OCI-LY7 (cell line): ENCODE data around the gene SLC2A4. TPM values are rescaled to one million over a fixed set of nuclear protein-coding genes. Genes with fewer than 3 reads are reported as not detected.

ENCODE experiments used
- BruUV-seq: library from RNA; stranded (reverse); fragments of 400-500 nt; replicated peaks from 2 replicates; lab custom pipeline; 2021; lab: Mats Ljungman, UMichigan
- CTCF ChIA-PET: fragments of 300-600 bp; sonication (Branson Sonifier 250); formaldehyde crosslinking; loops from one replicate; lab custom pipeline; 2022; ENCODE audit warnings: antibody characterized with exemption; ENCODE audit not compliant: unreplicated experiment; lab: Charles Lee
- POLR2A ChIA-PET: fragments of 300-600 bp; sonication (Branson Sonifier 250); formaldehyde crosslinking; loops from one replicate; lab custom pipeline; 2022; ENCODE audit warnings: antibody characterized with exemption; lab: Charles Lee
- DNase-seq: peaks from one replicate; pipeline ENCODE4 v3.0.0-alpha.2; 2015; ENCODE audit warnings: low spot score
- H2AFZ ChIP-seq: fragments of 200-600 bp; sonication (generic), shearing (Covaris generic); 2 replicates; pipeline ENCODE4 v1.6.1; 2014; ENCODE audit warnings: mild to moderate bottlenecking, antibody characterized with exemption, low read length, moderate library complexity
- H3K27ac ChIP-seq: fragments of 200-600 bp; sonication (generic); 2 replicates; pipeline ENCODE4 v1.5.1; 2014; ENCODE audit warnings: mixed run types, low read depth, mild to moderate bottlenecking, moderate library complexity, low read length, inconsistent platforms; ENCODE audit not compliant: poor library complexity, severe bottlenecking
- H3K36me3 ChIP-seq: fragments of 200-600 bp; sonication (generic); 2 replicates; pipeline ENCODE4 v1.6.1; 2014; ENCODE audit warnings: mild to moderate bottlenecking, antibody characterized with exemption, low read length, moderate library complexity, mixed read lengths; ENCODE audit not compliant: insufficient read depth
- H3K4me1 ChIP-seq: fragments of 200-600 bp; sonication (generic); 2 replicates; pipeline ENCODE4 v1.5.1; 2014; ENCODE audit warnings: mild to moderate bottlenecking, low read length; ENCODE audit not compliant: insufficient read depth, poor library complexity, severe bottlenecking
- H3K4me2 ChIP-seq: fragments of 200-600 bp; sonication (generic); 2 replicates; pipeline ENCODE4 v1.6.1; 2014; ENCODE audit warnings: mild to moderate bottlenecking, low read length
- H3K4me3 ChIP-seq: fragments of 200-600 bp; sonication (generic); 2 replicates; pipeline ENCODE4 v1.5.1; 2014; ENCODE audit warnings: mild to moderate bottlenecking, low read depth, low read length; ENCODE audit not compliant: poor library complexity, severe bottlenecking
- H3K79me2 ChIP-seq: fragments of 200-600 bp; sonication (generic); 2 replicates; pipeline ENCODE4 v1.6.1; 2016; ENCODE audit warnings: low read depth, mild to moderate bottlenecking, low read length, moderate library complexity, mixed read lengths; ENCODE audit not compliant: insufficient read depth
- H3K9me2 ChIP-seq: fragments of 200-600 bp; sonication (generic); 2 replicates; pipeline ENCODE4 v1.6.1; 2016; ENCODE audit warnings: mild to moderate bottlenecking, low read length, mixed read lengths; ENCODE audit not compliant: insufficient read depth
- H3K9me3 ChIP-seq: fragments of 200-600 bp; sonication (generic); 2 replicates; pipeline ENCODE4 v1.6.1; 2014; ENCODE audit warnings: mild to moderate bottlenecking, mixed run types, low read length, mixed read lengths
- H4K20me1 ChIP-seq: fragments of 200-600 bp; sonication (generic); 2 replicates; pipeline ENCODE4 v1.6.1; 2014; ENCODE audit warnings: mild to moderate bottlenecking, antibody characterized with exemption, low read length, moderate library complexity, mixed read lengths; ENCODE audit not compliant: insufficient read depth
- CTCF ChIP-seq: fragments of 200-600 bp; sonication (generic); conservative IDR thresholded peaks from 2 replicates; pipeline ENCODE4 v1.5.1; 2014; ENCODE audit warnings: mild to moderate bottlenecking, antibody characterized with exemption, low read length, moderate library complexity, mixed read lengths
- EZH2phosphoT487 ChIP-seq: fragments of 200-600 bp; sonication (generic); IDR thresholded peaks from 2 replicates; pipeline ENCODE4 v1.6.1; 2018; ENCODE audit warnings: low read depth, borderline replicate concordance, mild to moderate bottlenecking, mixed run types, antibody characterized with exemption, low read length, moderate library complexity, mixed read lengths
- intact Hi-C: fragments of 100-400 bp; cut with micrococcal nuclease; formaldehyde crosslinking; loops from one replicate; pipeline ENCODE4 v1.10.0; 2022; ENCODE audit not compliant: unreplicated experiment
- total RNA-seq, 2 experiments: library from RNA; depleted of rRNA in 1 of 2; stranded (reverse); fragments of >200 nt in 1 of 2; shearing (Covaris generic) in 1 of 2; gene quantifications; 2 replicates each; pipeline ENCODE4 v1.2.3, GENCODE V29; 2014 to 2022

The SLC2A4 gene
- total RNA-seq, 2 experiments from 2014 or later, result 0.61 to 0.63 TPM

GRCh38 chr17:7329997-7330637, 48.6 kb downstream of the SLC2A4 start:
- Histone ChIP-seq H3K27ac (peak overlapping the region; percentile 96), H3K9me3 (no peaks in the 10 kb centered on the region), H2AFZ (peak overlapping the region; percentile 38; the same call in 1 of the 2 replicates), H3K4me2 (peak overlapping the region; percentile 98), H3K9me2 (no peaks in the 10 kb centered on the region), H3K4me3 (peak overlapping the region; percentile 82), H3K36me3 (peaks cover 19% of the 10 kb centered on the region), H3K4me1 (peaks cover 47% of the 10 kb centered on the region), H3K79me2 (peaks cover 19% of the 10 kb centered on the region; the same call in 1 of the 2 replicates), H4K20me1 (no peaks in the 10 kb centered on the region)
- BruUV-seq, result no TSS peak
- ChIA-PET CTCF (interaction anchor here (0.8 to 1.6 kb wide), 4 partner anchors 15 to 107 kb away, joined by 3 to 6 read pairs (median 4); partner anchors contain the start of gene TMEM102), POLR2A (interaction anchor here (0.5 to 2.8 kb wide), 15 partner anchors 8 to 1755 kb away, joined by 3 to 12 read pairs (median 4); partner anchors contain the start of genes GPS2 and TMEM256)
- peak; percentile 87 for DNase-seq
- TF ChIP-seq CTCF (no peak), EZH2phosphoT487 (no peak)
- intact Hi-C loops, result loop anchor here (1.0 to 5.0 kb wide), 4 partner anchors 21 to 357 kb away; partner anchors contain the start of genes CTDNEP1, EIF5A, TP53 and WRAP53

DNA sequence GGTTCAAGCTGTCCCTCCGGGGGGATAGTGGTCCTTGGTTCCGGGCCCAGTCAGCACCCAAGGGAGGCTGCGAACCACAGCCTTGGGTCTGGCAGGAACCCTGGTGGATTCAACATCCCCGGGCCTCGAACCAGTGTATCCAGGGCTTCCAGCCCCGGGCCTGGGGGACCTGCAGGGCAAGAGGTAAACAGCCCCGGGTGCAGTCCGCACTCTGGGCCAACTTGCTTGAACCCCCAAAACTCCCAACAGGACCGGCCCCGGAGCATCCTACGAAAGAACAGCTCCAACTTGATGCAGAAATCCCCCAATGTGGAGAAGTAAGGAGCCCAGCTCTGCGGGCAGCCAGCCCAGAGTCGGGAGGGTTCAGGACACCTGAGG, 49.1 kb downstream of the SLC2A4 start:
- CTCF ChIA-PET, result interaction anchor here (1.6 kb wide), 1 partner anchor 106 kb away, joined by 6 read pairs; no protein-coding TSS in a partner anchor
- DNase-seq, result no peak
- no peaks in the 10 kb centered on the region for H4K20me1 ChIP-seq
- H3K9me2 ChIP-seq, result no peaks in the 10 kb centered on the region
- TF ChIP-seq CTCF, result no peak
- POLR2A ChIA-PET, result interaction anchor here (2.0 to 2.8 kb wide), 2 partner anchors 15 to 25 kb away, joined by 4 to 10 read pairs; partner anchors contain the start of gene GPS2
- H2AFZ ChIP-seq, result peak overlapping the region; percentile 38; the same call in 1 of the 2 replicates
- peaks cover 14% of the 10 kb centered on the region for H3K36me3 ChIP-seq
- H3K4me2 ChIP-seq, result peak overlapping the region; percentile 98
- peaks cover 19% of the 10 kb centered on the region; the same call in 1 of the 2 replicates for H3K79me2 ChIP-seq
- no TSS peak for BruUV-seq
- H3K27ac ChIP-seq, result peak overlapping the region; percentile 96
- intact Hi-C loops, result loop anchor here (5.0 kb wide), 1 partner anchor 357 kb away; the partner anchor contains the start of genes TP53 and WRAP53
- H3K4me3 ChIP-seq, result peak overlapping the region; percentile 82
- H3K9me3 ChIP-seq, result no peaks in the 10 kb centered on the region
- H3K4me1 ChIP-seq, result peaks cover 53% of the 10 kb centered on the region
